Mucosa of rectum (tissue), 2 donors: ENCODE measurements around the gene SETD4.
"Not testable (repeated sequence)": the region's sequence is repeated elsewhere in the genome, so short reads cannot be mapped to it uniquely, and the experiment has no call there.

Experiments used
- H3K27ac ChIP-seq, 2 donors: one replicate each; pipeline ENCODE4 v1.7.0; 2013; ENCODE audit warnings: inconsistent platforms in 2 of 2, low read depth in 2 of 2, low read length in 2 of 2
- H3K27me3 ChIP-seq, 2 donors: one replicate each; pipeline ENCODE4 v1.7.0; 2013; ENCODE audit warnings: low read length in 2 of 2; ENCODE audit not compliant: control insufficient read depth in 2 of 2, insufficient read depth in 2 of 2
- H3K36me3 ChIP-seq, 2 donors: one replicate each; pipeline ENCODE4 v1.7.0; 2013; ENCODE audit warnings: low read length in 2 of 2; ENCODE audit not compliant: control insufficient read depth in 2 of 2, insufficient read depth in 2 of 2
- H3K4me1 ChIP-seq, 2 donors: one replicate each; pipeline ENCODE4 v1.7.0; 2013; ENCODE audit warnings: low read length in 2 of 2, mild to moderate bottlenecking in 1 of 2; ENCODE audit not compliant: control insufficient read depth in 2 of 2, insufficient read depth in 2 of 2
- H3K4me3 ChIP-seq, 2 donors: one replicate each; pipeline ENCODE4 v1.7.0; 2013; ENCODE audit warnings: low read length in 2 of 2
- H3K9ac ChIP-seq, 2 donors: one replicate each; pipeline ENCODE4 v1.7.0; 2013; ENCODE audit warnings: low read length in 2 of 2, low read depth in 1 of 2, mild to moderate bottlenecking in 1 of 2
- H3K9me3 ChIP-seq, 2 donors: one replicate each; pipeline ENCODE4 v1.7.0; 2013; ENCODE audit warnings: low read length in 2 of 2; ENCODE audit not compliant: control insufficient read depth in 2 of 2
- donor health status: healthy.
- donor health status: Normal muscosa, but diverticular disease.

Gene SETD4

GRCh38 chr21:36079010-36079649 is 18.8 kb upstream of the SETD4 start:
- Histone ChIP-seq H3K4me3 (no peak overlapping the region), H3K4me1 (peaks cover 4 to 7% of the 10 kb centered on the region in 2 donors), H3K9me3 (no peaks in the 10 kb centered on the region), H3K9ac (no peak overlapping the region), H3K27me3 (no peaks in the 10 kb centered on the region), H3K27ac (peak overlapping the region; percentile 12 to 39), H3K36me3 (peaks cover 0 to 3% of the 10 kb centered on the region in 2 donors)

GRCh38 chr21:36077758-36078157 is 17.4 kb upstream of the SETD4 start:
- no peaks in the 10 kb centered on the region for H3K9me3 ChIP-seq
- no peaks in the 10 kb centered on the region for H3K27me3 ChIP-seq
- H3K9ac ChIP-seq = no peak overlapping the region
- no peak overlapping the region for H3K4me3 ChIP-seq
- H3K4me1 ChIP-seq = peaks cover 4 to 8% of the 10 kb centered on the region in 2 donors
- peaks cover 0 to 3% of the 10 kb centered on the region in 2 donors for H3K36me3 ChIP-seq
- no peak overlapping the region for H3K27ac ChIP-seq

GRCh38 chr21:36076878-36077655 is 16.7 kb upstream of the SETD4 start:
- peaks cover 4 to 12% of the 10 kb centered on the region in 2 donors for H3K4me1 ChIP-seq
- H3K9me3 ChIP-seq = no peaks in the 10 kb centered on the region
- H3K4me3 ChIP-seq = no peak overlapping the region
- H3K36me3 ChIP-seq = peaks cover 0 to 8% of the 10 kb centered on the region in 2 donors
- no peaks in the 10 kb centered on the region for H3K27me3 ChIP-seq
- H3K9ac ChIP-seq = no peak overlapping the region
- H3K27ac ChIP-seq = peak overlapping the region in 1 of 2 donors; percentile 34

- peaks cover 9 to 16% of the 10 kb centered on the region in 2 donors for H3K4me1 ChIP-seq
- no peak overlapping the region for H3K4me3 ChIP-seq
- no peak overlapping the region for H3K27ac ChIP-seq
- peaks cover 0 to 14% of the 10 kb centered on the region in 2 donors for H3K36me3 ChIP-seq
- H3K9ac ChIP-seq = no peak overlapping the region
- H3K27me3 ChIP-seq = no peaks in the 10 kb centered on the region
- no peaks in the 10 kb centered on the region for H3K9me3 ChIP-seq
Measured at GRCh38 chr21:36075953-36076352, 15.6 kb upstream of the SETD4 start.

GRCh38 chr21:36075171-36075570 is 14.8 kb upstream of the SETD4 start:
- H3K9ac ChIP-seq = no peak overlapping the region
- peaks cover 16 to 19% of the 10 kb centered on the region in 2 donors for H3K4me1 ChIP-seq
- H3K4me3 ChIP-seq = no peak overlapping the region
- H3K9me3 ChIP-seq = no peaks in the 10 kb centered on the region
- peak overlapping the region in 1 of 2 donors; percentile 1 for H3K27ac ChIP-seq
- no peaks in the 10 kb centered on the region for H3K27me3 ChIP-seq
- H3K36me3 ChIP-seq = peaks cover 0 to 14% of the 10 kb centered on the region in 2 donors

- not testable (repeated sequence) for H3K9me3 ChIP-seq, H3K9ac ChIP-seq, H3K4me3 ChIP-seq, H3K27ac ChIP-seq, H3K27me3 ChIP-seq
- Histone ChIP-seq H3K4me1 (peaks cover 19 to 22% of the 10 kb centered on the region in 2 donors), H3K36me3 (peaks cover 0 to 14% of the 10 kb centered on the region in 2 donors)
Measured at GRCh38 chr21:36073911-36074310, 13.6 kb upstream of the SETD4 start.

GRCh38 chr21:36073181-36073580 is 12.9 kb upstream of the SETD4 start:
- H3K4me1 ChIP-seq = peaks cover 19 to 22% of the 10 kb centered on the region in 2 donors
- peaks cover 0 to 14% of the 10 kb centered on the region in 2 donors for H3K36me3 ChIP-seq
- H3K4me3 ChIP-seq = no peak overlapping the region
- no peak overlapping the region for H3K27ac ChIP-seq
- H3K9ac ChIP-seq = no peak overlapping the region
- no peaks in the 10 kb centered on the region for H3K9me3 ChIP-seq
- no peaks in the 10 kb centered on the region for H3K27me3 ChIP-seq

GRCh38 chr21:36072453-36073162 is 12.3 kb upstream of the SETD4 start:
- Histone ChIP-seq H3K27me3 (no peaks in the 10 kb centered on the region), H3K27ac (no peak overlapping the region), H3K9ac (no peak overlapping the region), H3K9me3 (no peaks in the 10 kb centered on the region), H3K4me3 (peak overlapping the region in 1 of 2 donors; percentile 10), H3K4me1 (peaks cover 19 to 22% of the 10 kb centered on the region in 2 donors), H3K36me3 (peaks cover 0 to 14% of the 10 kb centered on the region in 2 donors)

GRCh38 chr21:36070999-36071398 is 10.7 kb upstream of the SETD4 start:
- no peak overlapping the region for H3K27ac ChIP-seq
- no peaks in the 10 kb centered on the region for H3K27me3 ChIP-seq
- H3K36me3 ChIP-seq = peaks cover 0 to 14% of the 10 kb centered on the region in 2 donors
- H3K9ac ChIP-seq = no peak overlapping the region
- peak overlapping the region; percentile 6 to 56 for H3K4me3 ChIP-seq
- H3K4me1 ChIP-seq = peaks cover 12 to 29% of the 10 kb centered on the region in 2 donors
- no peaks in the 10 kb centered on the region for H3K9me3 ChIP-seq
